K562 (cell line): ENCODE measurements around the gene MYO10. TPM values are rescaled to one million over a fixed set of nuclear protein-coding genes. Genes with fewer than 3 reads are reported as not detected.

ENCODE experiments used
- ATAC-seq: fragments of 200-7000 bp; cut with Tn5 transposase; 3 replicates; pipeline ENCODE4 v1.9.1; 2020; ENCODE audit warnings: moderate library complexity
- BruUV-seq: library from RNA; stranded (reverse); fragments of 400-500 nt; replicated peaks from 2 replicates; lab custom pipeline; 2021; lab: Mats Ljungman, UMichigan
- CTCF ChIA-PET: fragments of 300-600 bp; formaldehyde crosslinking; extraction: SDS; loops from one replicate; lab custom pipeline; 2021; ENCODE audit warnings: low intra/inter-chr PET ratio; lab: Yijun Ruan, JAX
- POLR2A ChIA-PET: fragments of 300-600, 350-650 bp; sonication (Branson Sonifier 250); formaldehyde crosslinking; extraction: SDS; loops from one replicate; lab custom pipeline; 2021; ENCODE audit warnings: antibody characterized with exemption, inconsistent platforms; lab: Yijun Ruan, JAX
- DNase-seq, 4 experiments: peaks; one replicate each; pipeline versions ENCODE4 v3.0.0 to v3.0.0-alpha.2; 2011 to 2018; ENCODE audit warnings: low spot score in 3 of 4, mixed read lengths in 3 of 4; ENCODE audit errors: extremely low read depth in 1 of 4
- FAIRE-seq: peaks from 2 replicates; lab custom pipeline; 2011; peaks lifted over from hg19 to GRCh38; lab: Jason Lieb, UNC
- H2AFZ ChIP-seq: 2 replicates; pipeline ENCODE4 v1.6.0; 2011; ENCODE audit warnings: low read depth, low read length, control low read depth, inconsistent platforms
- H3K27ac ChIP-seq: fragments of 200-600 bp; 3 replicates; pipeline ENCODE4 v1.8.0; 2011; ENCODE audit warnings: low read depth, mild to moderate bottlenecking, control low read depth, inconsistent platforms, low read length, moderate library complexity, mixed read lengths; ENCODE audit errors: extremely low read depth
- H3K27me3 ChIP-seq, 2 experiments: fragments of 300-600 bp in 1 of 2; 2 replicates in 1 of 2; 3 replicates in 1 of 2; pipeline versions ENCODE4 v1.6.0 to v1.8.0; 2011; ENCODE audit warnings: inconsistent platforms in 2 of 2, low read length in 2 of 2, mild to moderate bottlenecking in 1 of 2, mixed read lengths in 1 of 2, moderate library complexity in 1 of 2; ENCODE audit not compliant: control insufficient read depth in 2 of 2, insufficient read depth in 2 of 2
- H3K36me3 ChIP-seq: fragments of 300-600 bp; 3 replicates; pipeline ENCODE4 v1.8.0; 2011; ENCODE audit warnings: mild to moderate bottlenecking, low read length, inconsistent platforms; ENCODE audit not compliant: control insufficient read depth, insufficient read depth
- H3K4me1 ChIP-seq, 2 experiments: fragments of 200-600 bp in 1 of 2; replicated peaks in 1 of 2; 2 replicates in 1 of 2; 3 replicates in 1 of 2; pipeline versions ENCODE4 v1.5.1 to v1.8.0; 2011; ENCODE audit warnings: inconsistent platforms in 2 of 2, low read length in 2 of 2, mild to moderate bottlenecking in 1 of 2, mixed read lengths in 1 of 2, moderate library complexity in 1 of 2; ENCODE audit not compliant: control insufficient read depth in 2 of 2, insufficient read depth in 2 of 2
- H3K4me2 ChIP-seq: 2 replicates; pipeline ENCODE4 v1.6.1; 2011; ENCODE audit warnings: low read length, control low read depth, inconsistent platforms, mixed read lengths; ENCODE audit not compliant: insufficient read depth
- H3K4me3 ChIP-seq: fragments of 200-600 bp; sonication (generic), shearing (Covaris generic); 2 replicates; pipeline ENCODE4 v1.5.1; 2016; ENCODE audit warnings: control low read depth, inconsistent platforms
- H3K79me2 ChIP-seq: fragments of 200-600 bp; 3 replicates; pipeline ENCODE4 v1.8.0; 2011; ENCODE audit warnings: low read length, inconsistent platforms; ENCODE audit not compliant: control insufficient read depth, insufficient read depth
- H3K9ac ChIP-seq, 2 experiments: 2 replicates each; pipeline versions ENCODE4 v1.6.0 to v1.6.1; 2011; ENCODE audit warnings: low read depth in 2 of 2, low read length in 2 of 2, control low read depth in 1 of 2, inconsistent platforms in 1 of 2, mild to moderate bottlenecking in 1 of 2, mixed read lengths in 1 of 2; ENCODE audit not compliant: insufficient read depth in 1 of 2
- H3K9me1 ChIP-seq: one replicate; pipeline ENCODE4 v1.6.0; 2011; ENCODE audit warnings: inconsistent platforms, mild to moderate bottlenecking, low read length, moderate library complexity; ENCODE audit not compliant: control insufficient read depth, insufficient read depth
- H3K9me3 ChIP-seq: replicated peaks from 2 replicates; pipeline ENCODE4 v1.5.1; 2011; ENCODE audit warnings: low read depth, low read length, inconsistent platforms; ENCODE audit not compliant: control insufficient read depth, insufficient read depth
- H4K20me1 ChIP-seq: replicated peaks from 2 replicates; pipeline ENCODE4 v1.6.1; 2011; ENCODE audit warnings: low read length, inconsistent platforms, mixed read lengths; ENCODE audit not compliant: control insufficient read depth, insufficient read depth
- BRD4 ChIP-seq: fragments of 200-600 bp; sonication (generic); IDR thresholded peaks from 2 replicates; pipeline ENCODE4 v1.6.1; 2017; ENCODE audit warnings: inconsistent platforms
- DLX4 ChIP-seq: fragments of 250-450 bp; sonication (Bioruptor Pico); IDR thresholded peaks from 2 replicates; pipeline ENCODE4 v1.6.1; 2021; ENCODE audit warnings: mild to moderate bottlenecking
- EP400 ChIP-seq: fragments of 450-650 bp; IDR thresholded peaks from 2 replicates; pipeline ENCODE4 v1.6.1; 2017; ENCODE audit warnings: antibody characterized with exemption, mild to moderate bottlenecking, moderate library complexity
- GABPB1 ChIP-seq: sonication (generic); formaldehyde crosslinking; IDR thresholded peaks from 2 replicates; pipeline ENCODE4 v1.8.0; 2022; ENCODE audit warnings: mild to moderate bottlenecking, missing genetic modification reagents
- KDM1A ChIP-seq, 2 experiments: fragments of 450-650 bp; IDR thresholded peaks; 2 replicates each; pipeline ENCODE4 v1.6.1; 2016; ENCODE audit warnings: mild to moderate bottlenecking in 2 of 2
- MYC ChIP-seq, 2 experiments: fragments of 250-450 bp in 1 of 2; sonication (Bioruptor Pico) in 1 of 2; IDR thresholded peaks; 2 replicates each; pipeline versions ENCODE4 v1.5.1 to v1.6.1; 2012 to 2021; ENCODE audit warnings: low read depth in 2 of 2, borderline replicate concordance in 1 of 2, improper control_type of control experiment in 1 of 2, low read length in 1 of 2, mild to moderate bottlenecking in 1 of 2, moderate library complexity in 1 of 2
- NBN ChIP-seq: fragments of 450-650 bp; IDR thresholded peaks from 2 replicates; pipeline ENCODE4 v1.6.1; 2016; ENCODE audit warnings: low read depth, mild to moderate bottlenecking
- PHB ChIP-seq: fragments of 250-450 bp; sonication (Bioruptor Pico); IDR thresholded peaks from 2 replicates; pipeline ENCODE4 v1.5.0; 2021
- RNF2 ChIP-seq: sonication (generic); IDR thresholded peaks from 2 replicates; pipeline ENCODE4 v1.6.1; 2016
- SLC30A9 ChIP-seq: fragments of 250-450 bp; sonication (Bioruptor Pico); IDR thresholded peaks from 2 replicates; pipeline ENCODE4 v1.8.0; 2022; ENCODE audit warnings: mild to moderate bottlenecking, moderate library complexity
- SOX6 ChIP-seq: fragments of 450-650 bp; IDR thresholded peaks from 2 replicates; pipeline ENCODE4 v1.6.1; 2014; ENCODE audit warnings: mild to moderate bottlenecking
- STAT5B ChIP-seq: fragments of 250-450 bp; sonication (Bioruptor Pico); IDR thresholded peaks from 2 replicates; pipeline ENCODE4 v1.8.0; 2021; ENCODE audit warnings: mild to moderate bottlenecking, inconsistent platforms
- ZBTB34 ChIP-seq: fragments of 250-450 bp; sonication (Bioruptor Pico); IDR thresholded peaks from 2 replicates; pipeline ENCODE4 v1.8.0; 2021; ENCODE audit warnings: mild to moderate bottlenecking, moderate library complexity
- ZBTB43 ChIP-seq: sonication (generic); formaldehyde crosslinking; IDR thresholded peaks from 2 replicates; pipeline ENCODE4 v1.8.0; 2023; ENCODE audit warnings: mild to moderate bottlenecking, missing genetic modification reagents
- ZNF23 ChIP-seq: fragments of 250-450 bp; sonication (Bioruptor Pico); IDR thresholded peaks from 2 replicates; pipeline ENCODE4 v1.4.0; 2020; ENCODE audit warnings: mild to moderate bottlenecking
- ZNF512 ChIP-seq: IDR thresholded peaks from 2 replicates; pipeline ENCODE4 v1.6.1; 2016; ENCODE audit warnings: missing genetic modification characterization, missing compliant biosample characterization
- WGBS: fragments of 100-300 bp; shearing (Covaris generic); methylation state at CpG from one replicate; pipeline ENCODE4 v1.1.6; 2016; ENCODE audit warnings: low coverage, mixed read lengths; ENCODE audit not compliant: insufficient coverage; ENCODE audit errors: missing lambda C conversion rate; 5-methylcytosine and 5-hydroxymethylcytosine counted together
- in situ Hi-C: fragments of 300-500 bp; cut with MboI; formaldehyde crosslinking; loops from 4 replicates; pipeline ENCODE4 v1.15.0; 2018; ENCODE audit warnings: inconsistent platforms, mixed read lengths
- intact Hi-C: fragments of 100-400 bp; cut with micrococcal nuclease; formaldehyde crosslinking; loops from 2 replicates; pipeline ENCODE4 v1.14.2; 2022
- polyA plus RNA-seq, 8 experiments: library from polyadenylated mRNA; depleted of rRNA in 4 of 8; stranded (reverse) in 5 of 8; unstranded in 3 of 8; fragments of >200 nt; fragmentation: Nextera tagmentation in 2 of 8; fragmentation: Illumina TruSeq in 1 of 8; extraction: Ambion mirVana in 2 of 8; extraction: Trizol in 1 of 8; gene quantifications; 2 replicates each; pipeline versions ENCODE4 v1.2.1 to v1.2.3, GENCODE V29; 2011 to 2014; ENCODE audit warnings: inconsistent platforms in 1 of 8, missing spikeins in 1 of 8
- total RNA-seq, 7 experiments: library from RNA; depleted of rRNA in 6 of 7; stranded (reverse); fragments of >200 nt in 6 of 7; fragmentation: Illumina TruSeq in 2 of 7; extraction: Trizol in 2 of 7; gene quantifications; 2 replicates each; pipeline versions ENCODE4 v1.2.1 to v1.2.3, GENCODE V29; 2011 to 2021; ENCODE audit warnings: low replicate concordance in 1 of 7
- TF ChIP-seq, protein P1 (sequence below): IDR thresholded peaks from 3 replicates; pipeline ENCODE4 v1.6.1; 2011; ENCODE audit warnings: borderline replicate concordance, mild to moderate bottlenecking; ENCODE audit not compliant: insufficient read length, insufficient read depth

Gene MYO10
- total and polyA plus RNA-seq, 9 of the 15 experiments (the other 6 are each of a cell fraction or from before 2014, with no cell fraction given) = 0.04 to 0.24 TPM; not detected in 7

DNA sequence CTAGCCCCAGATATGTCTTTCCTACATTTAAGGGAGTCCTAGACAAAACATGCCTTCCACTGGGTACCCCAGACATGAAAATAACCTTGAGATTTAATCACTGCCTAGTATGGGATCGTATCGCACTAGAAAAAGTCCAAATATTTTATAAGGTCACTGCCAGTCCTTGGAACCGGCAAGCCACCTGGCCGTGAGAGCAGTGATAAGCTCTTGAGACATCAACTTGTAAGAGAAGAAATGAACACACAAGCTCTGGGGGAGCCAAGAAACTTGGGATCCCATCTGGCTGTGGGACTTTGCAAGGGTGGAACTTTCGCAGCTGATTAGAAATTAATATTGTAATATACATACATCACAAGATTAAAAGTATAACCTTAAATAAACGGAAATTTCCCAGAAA lies 21.5 kb downstream of the MYO10 start:
- intact Hi-C loops (no loop called here), in situ Hi-C loops (loop anchor here (25.0 kb wide), 1 partner anchor 673 kb away; the partner anchor contains the start of genes TAF11L10, TAF11L7, TAF11L8 and TAF11L9)
- FAIRE-seq (no peak), DNase-seq (no peak), ATAC-seq (no peak)
- Histone ChIP-seq H4K20me1 (no peaks in the 10 kb centered on the region), H3K9me3 (no peaks in the 10 kb centered on the region), H2AFZ (no peak overlapping the region), H3K36me3 (no peaks in the 10 kb centered on the region), H3K27me3 (no peaks in the 10 kb centered on the region), H3K9me1 (no peaks in the 10 kb centered on the region), H3K27ac (no peak overlapping the region), H3K9ac (no peak overlapping the region), H3K4me2 (no peak overlapping the region), H3K4me1 (no peaks in the 10 kb centered on the region), H3K79me2 (no peaks in the 10 kb centered on the region), H3K4me3 (no peak overlapping the region)
- CTCF ChIA-PET = no interaction called here
- BruUV-seq = no TSS peak
- POLR2A ChIA-PET = no interaction called here
- WGBS = 0% methylated on average over 6 of the region's 6 CpGs
- TF ChIP-seq ZNF23 (CRISPR knock-in tag) (no peak), DLX4 (CRISPR knock-in tag) (no peak), ZBTB34 (CRISPR knock-in tag) (no peak), SLC30A9 (CRISPR knock-in tag) (no peak), GABPB1 (CRISPR knock-in tag) (no peak), EP400 (no peak), NBN (no peak), KDM1A (IDR thresholded peaks at IDR 0.05) (no peak), ZBTB43 (CRISPR knock-in tag) (no peak), STAT5B (CRISPR knock-in tag) (no peak), SOX6 (no peak), ZNF512 (no peak), BRD4 (no peak), PHB (no peak), MYC (IDR thresholded peaks at IDR 0.05; ENCODE audit: low read depth, low read length) (no peak), MYC (CRISPR knock-in tag; IDR thresholded peaks at IDR 0.05; ENCODE audit: borderline replicate concordance, low read depth) (no peak), RNF2 (no peak)
- TF ChIP-seq, protein P1, sequence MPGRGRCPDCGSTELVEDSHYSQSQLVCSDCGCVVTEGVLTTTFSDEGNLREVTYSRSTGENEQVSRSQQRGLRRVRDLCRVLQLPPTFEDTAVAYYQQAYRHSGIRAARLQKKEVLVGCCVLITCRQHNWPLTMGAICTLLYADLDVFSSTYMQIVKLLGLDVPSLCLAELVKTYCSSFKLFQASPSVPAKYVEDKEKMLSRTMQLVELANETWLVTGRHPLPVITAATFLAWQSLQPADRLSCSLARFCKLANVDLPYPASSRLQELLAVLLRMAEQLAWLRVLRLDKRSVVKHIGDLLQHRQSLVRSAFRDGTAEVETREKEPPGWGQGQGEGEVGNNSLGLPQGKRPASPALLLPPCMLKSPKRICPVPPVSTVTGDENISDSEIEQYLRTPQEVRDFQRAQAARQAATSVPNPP = no peak
